ENCODE results near the gene CACNA2D4.

GRCh38 chr12:1777798-1778197 is 140.7 kb downstream of the CACNA2D4 start:
- TF ChIP-seq CTCF (conservative IDR thresholded peaks at IDR 0.05) = no peak
- TF ChIP-seq ZFX (IDR thresholded peaks at IDR 0.05) = no peak
